ENCODE data around the gene CFAP161.

CFAP161 gene

DNA sequence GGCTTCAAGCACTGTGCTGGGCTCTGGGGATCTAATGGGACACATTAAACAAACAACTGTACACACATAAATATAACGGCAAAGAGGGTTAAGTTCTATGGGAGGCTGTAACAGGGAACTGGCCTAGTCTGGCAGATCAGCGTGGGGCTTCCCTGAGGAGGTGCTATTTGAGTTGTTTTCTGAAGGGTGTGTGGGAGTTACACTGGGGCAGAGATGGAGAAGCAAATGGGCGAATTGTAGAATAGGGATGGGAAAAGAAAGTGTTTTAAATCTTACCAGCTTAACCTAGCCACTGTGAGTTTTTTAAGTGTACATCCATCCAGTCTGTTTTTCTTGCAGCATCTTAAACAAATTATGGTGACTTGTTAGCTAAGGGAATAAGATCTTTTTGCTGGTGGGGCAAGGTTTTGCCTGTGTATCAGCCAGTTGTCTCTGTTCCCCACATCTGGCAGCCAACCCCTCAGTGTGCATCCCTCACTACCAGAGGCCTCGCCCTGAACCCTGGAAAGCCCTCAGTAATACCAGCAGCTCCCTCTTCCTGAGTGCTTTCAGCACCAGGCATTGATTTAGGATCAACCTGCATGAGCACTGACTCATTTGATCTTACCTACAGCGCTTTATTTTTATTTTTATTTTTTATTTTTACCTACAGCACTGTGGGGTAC lies 51.7 kb downstream of the CFAP161 start:
- no peak for DNase-seq

DNA sequence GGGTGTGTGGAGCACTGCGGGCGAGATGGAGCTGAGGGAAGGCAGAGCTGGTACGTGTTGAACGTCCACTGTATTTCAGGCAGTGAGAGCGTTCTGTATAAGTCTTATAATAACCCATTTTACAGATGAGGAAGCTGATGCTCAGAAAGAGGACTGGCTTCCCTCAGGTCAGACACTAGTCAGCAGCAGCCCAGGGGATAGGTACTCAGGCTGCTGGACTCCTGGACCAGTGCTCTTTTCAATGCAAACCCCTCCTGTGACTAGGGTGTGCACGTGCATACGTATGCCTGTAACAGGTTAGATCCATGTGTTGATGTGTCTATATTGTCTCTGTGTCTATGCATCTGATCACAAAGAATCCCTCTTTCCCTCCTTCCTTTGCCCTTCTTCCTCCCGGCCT lies 54.3 kb downstream of the CFAP161 start:
- DNase-seq = no peak

DNA sequence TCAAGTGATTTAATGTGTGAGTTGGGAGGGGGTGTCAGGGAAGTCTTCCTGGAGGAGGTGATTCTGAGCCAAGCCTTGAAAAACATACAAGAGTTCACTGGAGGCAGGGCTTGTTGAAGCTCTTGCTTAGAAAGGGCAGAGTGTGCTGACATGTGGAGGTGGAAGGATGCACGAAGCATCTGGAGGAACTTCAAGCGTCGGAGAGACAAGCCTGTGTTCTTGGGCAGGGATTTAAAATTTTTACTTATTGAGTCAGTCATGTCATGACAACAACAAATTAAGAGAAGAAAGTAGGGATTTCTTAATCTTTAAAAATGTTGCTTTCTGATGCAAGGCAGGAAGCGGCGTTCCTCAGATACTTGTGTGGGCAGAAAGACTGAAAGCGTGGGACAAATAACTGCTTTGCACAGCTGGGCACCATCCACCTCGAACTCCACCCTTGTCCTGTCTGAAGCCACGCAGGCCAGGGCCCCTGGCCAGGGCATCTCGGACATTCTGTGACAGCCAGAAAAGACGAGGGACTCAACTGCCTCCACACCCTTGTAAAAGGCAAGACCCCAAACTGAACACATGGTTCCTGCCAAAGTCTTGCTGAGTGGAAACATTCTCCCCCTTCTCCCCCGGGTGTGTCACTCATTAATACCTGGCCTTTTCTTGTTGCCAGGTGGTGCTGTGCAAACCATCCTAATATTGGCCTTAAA lies 55.7 kb downstream of the CFAP161 start:
- DNase-seq = no peak

DNA sequence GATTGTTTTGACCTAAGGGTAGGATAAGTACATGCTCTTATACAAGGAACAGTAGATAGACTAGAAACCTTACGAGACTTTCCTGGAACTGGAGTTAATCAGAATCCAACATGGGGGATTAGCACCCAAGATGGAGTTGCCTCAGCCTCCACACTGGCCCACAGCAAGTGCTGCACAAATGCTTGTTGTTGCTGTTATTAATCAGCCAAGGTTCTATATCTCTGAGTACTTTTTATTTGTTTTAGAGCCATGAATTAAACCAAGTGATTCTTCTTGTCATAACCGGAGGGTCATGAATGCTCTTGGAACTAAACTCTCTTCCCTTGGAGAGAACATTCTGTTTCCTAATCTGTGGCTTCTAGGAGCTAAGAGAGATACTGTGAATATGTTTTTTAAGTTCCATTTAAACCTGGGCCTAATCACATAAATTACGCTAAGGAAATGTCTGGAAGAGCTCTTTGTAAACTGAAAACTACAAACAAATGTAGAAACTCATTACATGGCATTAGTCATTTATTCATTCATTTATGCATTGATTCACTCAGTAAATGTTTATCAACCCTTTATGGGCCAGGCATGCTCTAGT lies 56.9 kb downstream of the CFAP161 start:
- DNase-seq = no peak

DNA sequence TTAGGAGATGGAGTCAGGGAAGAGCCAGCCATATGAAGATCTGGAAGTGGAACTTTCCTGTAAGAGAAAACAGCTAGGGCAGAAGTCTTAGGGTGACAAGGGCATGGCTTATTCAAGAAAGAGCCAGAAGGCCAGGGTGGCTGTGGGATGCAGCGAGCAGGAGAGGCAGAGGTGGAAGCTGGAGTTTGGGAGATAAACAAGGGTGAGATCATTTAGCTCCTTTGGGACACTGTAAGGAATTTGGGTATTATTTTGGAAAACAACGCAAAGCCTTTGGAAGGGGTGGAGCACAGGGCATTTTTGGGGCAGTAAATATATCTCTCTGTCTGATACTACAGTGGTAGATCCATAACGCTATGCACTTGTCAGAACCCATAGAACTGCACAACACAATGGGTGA lies 57.6 kb downstream of the CFAP161 start:
- no peak for DNase-seq

DNA sequence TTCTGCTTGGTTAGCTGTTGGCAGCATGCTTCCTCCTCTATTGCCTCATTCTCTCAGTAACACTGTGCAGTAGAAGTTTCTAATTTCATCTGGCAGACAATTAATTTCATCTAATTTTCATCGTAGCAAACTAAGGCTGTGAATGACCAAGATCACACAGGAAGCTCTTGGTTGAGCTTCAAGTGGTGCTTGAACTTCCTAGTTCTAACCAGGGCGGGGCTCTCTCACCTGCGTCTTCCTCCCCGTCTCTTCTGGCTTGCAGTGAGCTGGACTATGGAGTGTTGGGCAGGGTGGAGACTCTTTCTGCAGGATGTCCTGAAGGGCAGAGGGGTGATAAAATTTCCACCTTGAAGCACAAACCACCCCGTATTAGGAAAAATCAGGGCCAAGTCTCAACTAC lies 60.7 kb downstream of the CFAP161 start:
- DNase-seq = no peak

DNA sequence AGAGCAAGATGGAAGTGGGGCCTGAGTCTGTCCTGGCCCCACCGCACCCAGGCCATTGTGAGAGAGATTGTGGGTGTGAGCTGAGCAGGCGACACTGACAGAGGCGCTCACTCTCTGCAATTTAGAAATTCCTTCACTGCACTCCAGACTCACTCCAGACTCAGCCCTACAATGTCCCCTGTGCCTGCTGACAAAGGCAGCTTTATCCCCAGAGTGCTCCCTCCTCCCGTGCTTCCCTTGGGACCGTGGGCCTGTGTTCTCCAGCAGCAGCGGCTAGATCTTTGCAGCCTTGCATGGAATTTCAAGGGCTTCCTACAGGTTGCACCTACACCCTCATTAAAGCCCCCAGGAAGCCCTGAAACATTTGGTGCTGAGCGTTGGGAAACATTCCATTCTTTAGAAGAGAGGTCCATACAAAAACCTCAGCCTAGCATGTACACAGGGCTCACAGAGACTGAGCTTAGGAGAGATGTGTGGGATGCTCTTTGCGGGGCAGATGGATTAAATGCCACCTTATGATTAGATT lies 61.3 kb downstream of the CFAP161 start:
- DNase-seq = peak; percentile 6

DNA sequence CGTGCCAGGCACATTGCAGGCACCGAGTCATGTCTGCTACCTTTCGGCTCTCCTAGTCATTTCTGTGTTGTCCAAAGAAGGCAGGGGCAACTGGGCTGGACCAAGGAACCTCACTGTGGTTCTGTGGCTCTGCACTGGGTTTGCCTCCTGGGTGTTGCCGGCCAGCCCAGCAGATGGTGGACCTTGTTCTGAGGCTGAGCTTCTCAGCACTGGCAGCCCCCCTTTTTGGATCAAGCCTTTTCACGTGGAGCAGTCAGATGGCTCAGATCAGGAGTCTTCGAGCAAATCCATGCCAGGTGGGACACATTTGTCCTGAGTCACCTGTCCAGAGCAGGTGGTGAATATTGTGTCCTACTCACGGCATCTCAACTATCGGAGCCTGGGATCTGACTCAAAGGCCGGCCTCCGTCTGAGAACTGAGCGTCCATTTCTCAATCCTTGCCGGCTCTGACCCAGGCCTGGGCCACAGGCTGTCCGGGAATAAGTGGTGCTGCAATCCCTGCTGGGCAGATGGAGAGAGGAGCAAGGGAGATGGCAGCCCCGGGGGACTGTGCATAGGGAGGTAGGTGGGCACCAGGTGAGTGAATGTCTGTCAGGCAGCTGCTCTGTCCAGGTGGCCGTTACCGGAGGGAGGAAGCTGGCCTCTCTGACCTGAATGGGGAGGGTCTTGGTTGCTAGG lies 62.6 kb downstream of the CFAP161 start, which contains the start of gene IL16:
TSS of gene IL16 (plus strand) at position 304 of the 679 bp plus-strand sequence. CDS start 28,521 bp downstream, outside the sequence.
- DNase-seq = no peak

DNA sequence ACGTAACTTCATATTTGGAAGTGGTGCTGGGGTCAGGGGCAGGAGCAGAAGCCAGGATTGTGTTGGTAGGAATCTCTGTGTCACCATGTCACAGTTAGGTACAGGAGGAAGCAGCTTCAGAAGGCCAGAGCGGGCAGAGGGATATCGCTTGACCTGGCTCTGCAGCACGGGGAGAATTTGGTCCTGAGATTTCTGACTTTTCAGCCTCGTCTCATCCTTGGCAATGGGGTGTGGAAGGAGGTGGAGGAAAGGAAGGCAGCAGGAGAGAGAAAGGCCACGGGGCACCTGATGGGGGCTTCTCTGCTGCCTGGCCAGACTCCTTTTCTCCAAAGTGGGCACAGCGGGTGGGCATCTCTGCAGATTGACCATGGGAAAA lies 63.2 kb downstream of the CFAP161 start:
- no peak for DNase-seq

DNA sequence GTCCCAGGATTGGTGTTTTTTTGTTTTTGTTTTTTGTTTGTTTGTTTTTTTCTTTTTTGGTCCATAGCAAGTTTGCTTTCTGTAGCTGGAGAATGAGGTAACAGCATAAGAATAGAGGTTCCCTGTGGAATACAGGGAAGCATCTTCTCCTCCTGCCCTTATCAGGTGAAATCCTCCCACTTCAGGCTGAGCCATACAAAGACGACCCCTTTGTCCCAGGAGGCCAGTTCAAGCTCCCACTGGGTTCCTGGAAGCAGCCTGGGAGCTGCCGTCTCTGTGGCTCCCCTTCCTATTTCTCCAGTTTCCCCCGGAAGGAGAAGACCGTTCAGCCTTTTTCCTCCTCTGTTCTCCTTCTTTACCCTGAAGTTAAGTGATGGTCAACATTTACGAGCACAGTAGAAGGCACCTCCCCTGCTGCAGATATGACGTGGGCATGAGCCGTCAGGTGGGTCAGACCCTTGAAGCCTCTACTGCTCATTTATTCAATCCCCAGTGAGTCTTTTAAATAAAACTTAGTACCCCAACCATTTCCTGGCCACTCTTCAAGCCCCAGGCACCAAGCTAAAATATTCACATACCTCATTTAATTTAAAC lies 63.7 kb downstream of the CFAP161 start:
- no peak for DNase-seq

Data from NCI-H82 (cell line).